Measurements from ENCODE around the gene ATG4D. TPM values are rescaled to one million over a fixed set of nuclear protein-coding genes. Genes with fewer than 3 reads are reported as not detected.

Gene ATG4D
- 6.1 and 7.0 TPM in 2 replicates for total RNA-seq

DNA sequence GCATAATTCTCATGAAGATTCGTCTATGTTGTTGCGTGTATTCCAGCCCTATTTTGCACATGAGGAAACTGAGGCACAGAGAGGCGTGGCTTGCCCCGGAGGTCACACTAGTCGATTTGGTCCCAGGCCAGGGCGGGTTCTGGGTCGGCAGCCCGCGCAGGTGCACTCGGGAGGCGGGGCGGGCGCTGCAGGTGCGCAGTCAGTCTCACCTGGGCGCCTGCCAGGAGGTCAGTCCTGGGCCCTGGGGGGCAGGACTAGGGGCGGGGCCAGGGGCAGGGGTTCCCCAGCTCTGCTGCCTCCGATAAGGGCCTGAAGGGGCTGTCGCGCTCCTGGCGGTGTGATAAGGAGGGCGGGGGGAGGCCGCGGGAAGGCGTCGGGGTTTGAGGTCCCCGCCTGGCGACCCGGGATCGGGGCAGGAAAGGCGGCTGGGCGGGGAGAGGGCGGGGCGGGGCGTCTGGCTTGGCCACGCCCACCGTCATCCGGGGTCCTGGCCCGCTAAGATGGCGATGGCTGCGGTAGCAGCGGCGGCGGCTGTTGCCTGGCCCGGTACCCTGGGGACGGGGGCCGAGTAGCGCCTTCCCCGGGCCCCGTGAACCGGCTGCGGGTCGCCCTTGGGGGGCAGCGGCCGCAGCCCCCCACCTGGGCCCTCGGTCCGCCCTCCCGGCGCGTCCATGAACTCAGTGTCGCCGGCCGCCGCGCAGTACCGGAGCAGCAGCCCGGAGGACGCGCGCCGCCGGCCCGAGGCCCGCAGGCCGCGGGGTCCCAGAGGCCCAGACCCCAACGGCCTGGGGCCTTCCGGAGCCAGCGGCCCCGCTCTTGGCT, at the start of gene ATG4D:
Gene ATG4D (plus strand): TSS at position 485 of the 822 bp plus-strand sequence. CDS start 187 bp downstream, at position 672.

DNA sequence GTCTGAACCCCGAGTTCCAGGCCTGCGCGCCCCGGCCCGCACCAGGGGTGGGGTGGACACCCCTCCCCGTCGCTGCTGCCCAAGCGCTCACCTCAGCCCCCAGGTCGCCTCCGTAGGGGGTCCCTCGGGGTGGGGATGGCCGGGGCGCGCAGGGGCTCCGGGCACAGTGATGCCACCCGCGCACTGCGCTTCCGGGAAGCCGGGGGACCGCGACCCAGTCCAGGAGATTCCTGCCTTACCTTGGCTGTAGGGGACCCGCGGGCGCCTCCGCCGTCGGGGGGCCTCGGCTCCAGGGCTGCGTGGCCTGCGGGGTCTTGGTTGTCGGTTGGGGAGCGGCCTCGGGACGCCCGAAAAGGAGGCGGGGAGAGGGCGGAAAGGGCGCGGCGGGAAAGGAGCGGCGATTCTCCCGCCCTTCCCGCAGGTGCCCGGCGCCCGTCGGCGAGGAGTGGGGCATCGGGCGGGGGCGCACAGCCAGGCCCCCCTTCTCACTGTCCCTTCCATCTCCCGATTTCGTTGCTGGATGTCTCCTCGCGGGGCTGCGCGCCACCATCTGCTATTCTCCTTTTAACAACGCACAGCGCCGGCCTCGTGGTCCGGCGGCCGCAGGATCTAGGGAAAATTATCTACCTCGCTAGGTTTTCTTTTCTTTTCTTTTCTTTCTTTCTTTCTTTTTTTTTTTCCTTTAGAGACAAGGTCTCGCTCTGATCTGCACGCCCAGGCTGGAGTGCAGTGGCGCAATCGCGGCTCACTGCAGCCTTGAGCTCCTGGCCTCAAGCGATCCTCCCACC, 40.5 kb upstream of the ATG4D start, which contains the start of gene KEAP1:
Gene KEAP1 (minus strand): TSS at position 355 of the 788 bp plus-strand sequence. CDS start 3,323 bp downstream, outside the sequence.

DNA sequence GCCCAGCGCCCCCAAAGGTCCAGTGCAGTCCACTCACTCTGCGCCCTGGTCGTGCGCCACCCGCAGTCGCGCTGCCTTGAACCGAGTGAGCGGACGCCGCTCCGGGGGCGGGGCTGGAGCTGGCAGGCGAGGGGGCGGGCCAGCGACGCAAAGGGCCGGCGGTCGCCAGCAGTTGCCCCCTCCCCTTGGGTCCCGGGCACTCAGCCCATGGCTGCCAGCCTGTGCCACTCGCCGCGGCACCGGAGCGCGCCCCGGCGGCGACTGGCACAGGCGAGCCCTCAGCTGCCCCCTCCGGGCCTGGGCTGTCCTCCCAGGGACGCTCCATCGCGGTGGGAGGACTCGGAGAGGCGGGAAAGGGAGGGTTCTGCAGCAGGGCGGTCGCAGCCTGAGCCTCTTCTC, 26.3 kb upstream of the ATG4D start, which contains the start of gene S1PR5:
Gene S1PR5 (minus strand): TSS at position 87 of the 399 bp plus-strand sequence. CDS start 2,436 bp downstream, outside the sequence.

DNA sequence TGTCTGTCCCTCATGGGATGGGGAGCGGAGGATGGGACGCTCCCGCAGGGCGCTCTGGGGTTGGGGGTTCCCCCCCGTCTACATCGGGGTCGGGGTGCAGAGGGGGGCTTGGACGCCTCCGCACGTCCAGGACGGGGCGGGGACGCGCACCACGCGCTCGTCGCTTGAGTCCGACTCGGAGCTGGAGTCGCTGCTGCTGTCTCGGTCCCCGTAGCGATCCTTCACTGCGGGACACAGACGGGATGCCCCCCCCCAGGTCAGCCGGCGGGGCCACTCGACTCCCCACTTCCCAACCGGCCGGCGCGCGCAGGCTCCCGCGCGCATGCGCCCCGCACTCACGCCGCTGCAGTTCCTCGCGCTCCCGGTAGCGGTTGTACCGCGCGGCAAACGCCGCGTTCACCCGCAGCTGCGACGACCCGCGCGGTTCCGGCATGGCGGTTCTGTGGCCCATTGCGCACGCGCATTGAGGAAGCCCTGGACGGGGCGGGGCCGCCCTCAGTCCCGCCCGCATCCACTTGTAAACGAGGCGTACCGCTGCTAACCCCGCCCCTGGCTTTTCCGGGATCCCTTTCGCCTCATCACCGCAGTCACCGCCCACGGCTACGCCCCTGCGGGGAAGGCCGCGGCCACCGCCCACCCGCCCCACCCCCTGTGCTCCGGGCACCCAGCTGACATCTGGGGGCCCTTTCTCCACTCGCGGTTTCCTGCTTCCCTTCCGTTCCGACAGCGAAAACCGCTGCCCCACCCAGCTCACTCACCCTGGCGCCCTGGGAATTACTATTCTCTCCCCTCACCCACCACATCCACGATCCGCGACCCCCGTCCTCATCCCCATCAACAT, 22.1 kb downstream of the ATG4D start, which contains the start of gene KRI1:
Gene KRI1 (minus strand): TSS at position 444 of the 841 bp plus-strand sequence. CDS start 11 bp downstream, at position 433.

DNA sequence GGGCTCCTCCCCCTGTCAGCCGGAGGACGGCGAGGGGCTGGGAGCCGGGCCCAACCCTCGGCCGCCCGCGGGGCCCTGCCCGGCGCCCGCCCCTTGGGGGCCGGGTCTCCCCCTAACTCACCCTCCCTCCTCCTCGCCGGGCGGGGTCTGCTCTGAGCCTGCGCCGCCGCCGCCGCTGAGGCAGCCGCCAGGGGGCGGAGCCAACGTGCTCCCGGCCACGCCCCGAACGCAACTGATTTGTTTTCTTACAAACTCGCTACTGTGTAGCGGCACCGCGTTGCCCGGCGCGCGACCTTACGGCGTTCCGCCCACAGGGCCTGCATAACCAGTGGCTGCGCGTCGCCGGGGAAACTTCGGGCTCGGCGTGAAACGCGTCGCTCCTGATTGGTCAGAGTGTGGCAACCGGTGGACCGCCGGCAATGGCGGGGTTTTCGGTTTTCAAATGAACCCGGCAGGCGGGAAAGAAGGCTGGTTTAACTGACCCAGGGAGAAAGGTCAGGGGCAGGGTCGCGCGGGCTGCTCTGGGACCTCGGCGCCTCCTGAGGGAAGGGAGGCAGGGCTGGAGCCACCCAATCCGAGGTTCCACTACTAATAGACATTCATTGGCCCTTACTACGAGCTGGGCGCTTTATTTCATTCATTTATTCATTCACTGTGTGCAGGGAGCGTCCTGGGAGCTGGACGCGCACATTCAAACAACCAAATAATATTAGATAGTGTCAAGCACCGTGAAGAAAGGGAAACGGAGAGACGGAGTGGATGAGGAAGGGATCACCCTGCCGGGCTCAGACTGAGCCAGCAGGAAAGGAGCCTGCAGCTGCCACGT, 25.3 kb downstream of the ATG4D start, which contains the start of gene CDKN2D:
Gene CDKN2D (minus strand): TSS at position 154 of the 826 bp plus-strand sequence. CDS start 326 bp downstream, outside the sequence.

DNA sequence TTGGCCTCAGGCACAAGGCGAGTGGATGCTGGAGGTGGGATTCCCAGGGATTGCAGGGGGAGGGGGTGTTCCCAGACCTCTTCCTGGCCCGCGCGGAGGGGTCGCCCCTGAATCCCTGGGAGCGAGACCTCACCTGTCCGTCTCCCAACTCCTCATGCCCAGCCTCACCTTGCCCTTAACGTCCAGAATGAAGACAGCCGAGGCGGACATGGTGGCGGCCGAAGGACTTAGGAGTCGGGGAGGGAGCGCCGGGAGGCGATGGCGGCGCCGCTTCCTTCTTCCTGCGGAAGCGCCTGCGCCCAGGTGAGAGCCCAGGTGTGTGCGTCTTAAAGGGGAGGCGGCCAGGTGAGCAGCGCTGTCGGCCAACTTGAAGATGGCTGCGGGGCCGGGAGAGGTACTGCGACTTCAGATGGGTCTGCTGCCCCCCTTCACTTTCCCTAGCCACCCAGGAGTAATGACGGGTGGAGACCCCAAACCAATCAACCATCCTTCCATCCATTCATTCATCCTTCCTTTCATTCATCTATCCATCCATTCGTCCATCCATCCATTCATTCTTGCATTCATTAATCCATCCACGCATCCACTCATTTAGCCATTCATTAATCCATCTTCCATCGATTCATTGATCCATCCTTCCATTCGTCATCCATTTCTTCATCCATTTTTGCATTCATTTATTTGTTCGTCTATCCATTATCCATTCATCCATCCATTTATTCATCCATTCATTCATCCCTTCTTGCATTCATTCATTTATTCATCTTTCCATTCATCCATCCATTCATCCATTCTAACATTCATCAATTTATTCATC, 43.5 kb downstream of the ATG4D start, which contains the start of gene AP1M2:
Gene AP1M2 (minus strand): TSS at position 291 of the 817 bp plus-strand sequence. CDS start 81 bp downstream, at position 210.

Small RNA genes lying within 50 kb of the gene (small RNA-seq; reads per million reads assigned to genes)
- gene MIR1238 (not detected), gene RNU7-140P (not detected)

Other genes with a start within 250 kb of the ATG4D start
- 0.13 and 0.32 TPM in 2 replicates for gene ZGLP1, start 234.1 kb upstream of the ATG4D start, total RNA-seq
- gene FDX2, start 227.9 kb upstream of the ATG4D start, total RNA-seq: 18.4 and 19.8 TPM in 2 replicates
- gene RAVER1, start 210.4 kb upstream of the ATG4D start, total RNA-seq: 7.6 and 10.8 TPM in 2 replicates
- gene ICAM3, start 204.3 kb upstream of the ATG4D start, total RNA-seq: 5.1 and 5.4 TPM in 2 replicates
- 41.3 and 46.0 TPM in 2 replicates for gene TYK2, start 163.3 kb upstream of the ATG4D start, total RNA-seq
- gene CDC37, start 140.4 kb upstream of the ATG4D start, total RNA-seq: 122 and 138 TPM in 2 replicates
- 5.3 and 6.8 TPM in 2 replicates for gene PDE4A, start 123.4 kb upstream of the ATG4D start, total RNA-seq
- gene KEAP1, start 40.5 kb upstream of the ATG4D start, total RNA-seq: 51.2 and 55.7 TPM in 2 replicates
- under 0.01 and 0.13 TPM in 2 replicates for gene S1PR5, start 26.5 kb upstream of the ATG4D start, total RNA-seq
- 6.1 and 6.8 TPM in 2 replicates for gene KRI1, start 22.1 kb downstream of the ATG4D start, total RNA-seq
- gene CDKN2D, start 25.1 kb downstream of the ATG4D start, total RNA-seq: 3.7 and 3.8 TPM in 2 replicates
- gene AP1M2, start 43.4 kb downstream of the ATG4D start, total RNA-seq: not detected in 2 replicates
- 42.2 and 44.1 TPM in 2 replicates for gene SLC44A2, start 81.6 kb downstream of the ATG4D start, total RNA-seq
- gene ILF3, start 110.4 kb downstream of the ATG4D start, total RNA-seq: 92.3 and 109 TPM in 2 replicates
- gene QTRT1, start 157.5 kb downstream of the ATG4D start, total RNA-seq: 20.4 and 23.8 TPM in 2 replicates
- gene DNM2, start 174.2 kb downstream of the ATG4D start, total RNA-seq: 71.3 and 75.5 TPM in 2 replicates